KG1 (cell line): ENCODE measurements around the gene GPR78.
"Not testable (repeated sequence)": the region's sequence is repeated elsewhere in the genome, so short reads cannot be mapped to it uniquely, and the experiment has no call there.

ENCODE experiments used
- DNase-seq: peaks from one replicate; lab custom pipeline; 2025; lab: John Stamatoyannopoulos, UW

Gene GPR78

DNA sequence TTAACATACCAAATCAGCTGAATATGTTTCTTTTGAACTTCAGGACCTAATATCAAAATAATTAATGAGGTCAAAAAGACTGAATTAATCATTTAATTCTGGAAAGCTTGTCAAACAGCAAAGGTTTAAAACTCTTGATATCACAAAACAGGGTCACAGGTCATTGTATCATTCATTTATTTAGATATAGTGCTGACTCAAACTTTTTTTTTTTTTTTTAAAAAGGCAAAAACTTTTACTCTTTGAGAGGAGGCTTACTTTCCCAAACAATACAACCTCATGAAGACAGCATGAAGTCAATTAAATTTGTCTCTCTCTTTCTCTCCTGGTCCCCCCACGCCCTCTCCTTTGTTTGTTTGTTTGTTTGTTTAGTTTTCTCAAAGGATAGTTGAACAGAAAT is 15.6 kb upstream of the GPR78 start:
- no peak for DNase-seq

DNA sequence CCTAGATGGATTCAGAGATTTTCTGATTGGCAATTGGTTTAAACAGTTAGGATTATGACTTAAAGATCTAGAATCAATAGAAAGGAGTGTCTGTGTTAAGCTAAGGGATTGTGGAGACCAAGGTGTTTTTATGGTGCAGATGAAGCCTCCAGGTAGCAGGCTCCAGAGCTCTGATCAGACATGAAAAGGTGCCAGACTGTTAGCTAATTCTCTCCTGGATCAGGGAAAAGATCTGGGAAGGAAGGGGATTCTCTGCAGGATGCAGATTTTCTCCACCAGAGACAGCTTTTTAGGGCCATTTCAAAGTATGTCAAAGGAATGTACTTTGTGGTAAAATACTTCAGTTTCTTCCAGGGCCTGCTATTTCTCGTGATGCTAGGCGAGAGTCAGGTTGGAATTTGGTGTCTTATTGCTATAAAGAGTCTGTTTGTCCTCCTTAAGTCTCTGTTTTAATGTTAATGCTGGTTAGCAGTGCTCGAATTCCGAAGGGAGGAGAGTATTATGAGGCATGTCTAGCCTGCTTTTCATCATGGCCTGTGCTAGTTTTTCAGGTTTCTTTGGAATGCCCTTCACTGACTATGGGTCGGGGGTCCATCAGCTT is 12.0 kb upstream of the GPR78 start:
- DNase-seq = no peak

DNA sequence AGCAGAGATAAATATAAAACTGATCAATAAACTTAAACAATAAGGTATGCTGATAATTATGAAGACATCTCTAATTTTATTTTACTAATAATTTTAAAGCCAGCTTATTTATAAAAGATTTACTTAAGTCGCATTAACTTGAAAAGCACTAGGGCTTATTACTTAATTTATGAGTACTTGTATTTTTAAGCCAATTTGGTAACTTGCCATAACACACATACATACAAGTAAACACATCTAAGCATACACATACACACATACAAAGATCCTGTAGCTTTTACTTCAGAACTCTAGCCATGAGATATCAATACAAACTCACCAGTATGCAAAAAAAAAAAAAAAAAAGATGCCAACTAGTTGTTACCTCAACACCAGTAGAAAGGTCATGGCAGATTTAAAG is 10.0 kb upstream of the GPR78 start:
- no peak for DNase-seq

DNA sequence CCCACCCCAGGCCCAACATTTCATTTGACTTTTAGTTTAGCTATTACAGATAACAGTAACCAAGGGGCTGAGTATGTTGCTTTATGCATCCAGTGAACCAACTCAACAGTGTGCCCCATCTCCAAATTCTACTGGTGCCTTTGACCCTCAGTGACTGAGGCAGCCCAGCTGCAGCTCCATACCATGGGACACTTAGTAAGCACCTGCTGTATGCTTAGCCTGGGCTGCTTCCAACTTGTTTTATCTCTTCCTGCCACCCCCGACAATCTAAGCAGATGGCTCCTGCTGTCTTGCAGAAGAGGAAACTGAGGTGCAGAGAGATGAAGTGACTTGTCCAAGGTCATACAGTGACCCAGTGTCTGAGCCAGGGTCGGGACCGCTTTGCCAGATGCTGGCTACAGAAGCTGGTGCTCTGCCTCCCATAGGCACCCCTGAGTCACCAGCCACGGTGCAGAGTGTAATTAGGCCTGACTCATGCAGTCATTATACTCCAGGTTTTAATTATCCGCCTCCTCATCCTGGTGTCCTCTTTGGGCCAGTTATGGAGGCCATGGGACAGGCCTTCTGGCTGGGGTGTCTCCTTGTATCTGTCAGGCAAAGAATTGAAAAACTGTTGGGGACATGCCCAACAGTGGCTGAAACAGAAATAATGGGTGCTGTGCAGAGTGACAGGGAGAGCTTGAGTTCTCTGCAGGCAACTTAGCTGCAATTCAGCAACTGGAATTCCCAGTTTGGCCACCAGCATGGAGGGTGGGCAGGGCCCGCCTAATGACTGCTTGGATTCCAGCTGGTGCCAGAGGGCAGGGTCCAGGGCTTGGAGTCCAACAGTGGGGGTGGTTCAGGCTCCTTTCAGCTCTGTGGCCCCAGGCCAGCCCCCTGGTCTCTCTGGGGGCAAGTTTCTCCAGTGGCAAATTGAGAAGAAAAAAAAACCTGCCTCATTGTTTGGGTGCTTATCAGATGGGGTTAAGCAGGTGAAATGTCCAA is 8.2 kb upstream of the GPR78 start:
- no peak for DNase-seq

DNA sequence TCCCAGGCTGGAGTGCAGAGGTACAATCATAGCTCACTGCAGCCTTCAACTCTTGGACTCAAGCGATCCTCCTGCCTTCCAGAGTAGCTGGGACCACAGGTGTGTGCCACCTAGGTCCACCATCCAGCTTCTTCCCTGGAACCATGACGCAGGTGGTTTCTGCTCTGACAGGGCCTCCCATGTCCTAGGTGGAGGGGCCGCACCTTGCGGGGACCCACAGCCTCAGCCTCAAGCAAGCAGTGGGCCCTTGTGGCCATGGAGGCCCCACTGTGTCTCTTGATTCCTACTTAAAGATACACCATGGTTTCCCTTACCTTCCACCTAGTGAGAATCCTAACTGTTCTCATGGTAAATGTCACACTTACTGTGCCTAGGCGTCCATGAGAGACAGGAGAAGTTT is 6.9 kb upstream of the GPR78 start:
- DNase-seq = no peak

DNA sequence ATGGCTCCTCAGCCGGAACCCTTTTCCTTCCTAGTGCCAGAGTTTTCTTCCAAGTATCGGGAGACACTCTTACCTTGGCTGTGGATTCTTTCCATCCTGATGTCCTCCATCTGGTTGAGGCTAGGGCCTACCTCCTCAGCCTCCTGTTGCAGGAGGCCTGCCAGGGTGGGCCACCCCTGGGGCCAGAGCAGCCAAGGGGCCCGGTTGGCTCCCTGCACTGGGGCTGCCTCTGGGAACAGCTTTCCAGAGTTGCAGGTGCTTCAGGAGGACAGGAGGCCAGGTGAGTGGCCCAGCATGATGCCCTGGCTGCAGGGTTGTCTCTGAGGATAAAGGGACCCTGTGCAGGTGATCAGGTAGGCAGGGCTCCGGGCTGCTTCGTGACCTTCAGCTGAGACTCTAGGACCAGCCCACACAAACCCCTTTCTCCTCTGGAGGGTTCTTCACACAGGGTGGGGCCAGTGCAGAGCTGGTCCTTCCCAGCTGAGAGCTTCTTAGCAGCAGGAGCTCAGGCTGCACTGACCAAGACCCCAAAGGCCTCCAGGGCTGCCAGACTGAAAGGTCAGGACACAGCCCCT is 5.3 kb upstream of the GPR78 start:
- DNase-seq = no peak

DNA sequence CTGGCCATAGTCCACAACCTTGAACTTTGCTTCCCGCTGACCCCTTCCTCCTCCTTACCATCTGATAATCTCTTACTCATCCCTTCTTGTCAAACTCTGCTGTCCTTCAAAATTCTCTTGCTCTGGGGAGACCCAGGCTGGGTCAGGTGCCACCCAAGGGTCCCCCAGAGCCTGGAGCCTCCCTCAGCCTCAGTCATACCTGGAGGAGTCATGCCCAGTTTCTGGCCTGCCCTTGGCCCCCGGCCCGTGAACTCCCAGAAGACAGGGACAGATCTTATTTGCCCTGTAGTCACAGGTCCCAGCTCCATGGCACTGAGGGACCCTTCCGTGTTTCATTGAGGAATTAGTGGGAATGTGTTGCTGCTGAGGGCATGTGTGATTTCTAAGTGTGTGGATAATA is 4.7 kb upstream of the GPR78 start:
- DNase-seq = no peak

DNA sequence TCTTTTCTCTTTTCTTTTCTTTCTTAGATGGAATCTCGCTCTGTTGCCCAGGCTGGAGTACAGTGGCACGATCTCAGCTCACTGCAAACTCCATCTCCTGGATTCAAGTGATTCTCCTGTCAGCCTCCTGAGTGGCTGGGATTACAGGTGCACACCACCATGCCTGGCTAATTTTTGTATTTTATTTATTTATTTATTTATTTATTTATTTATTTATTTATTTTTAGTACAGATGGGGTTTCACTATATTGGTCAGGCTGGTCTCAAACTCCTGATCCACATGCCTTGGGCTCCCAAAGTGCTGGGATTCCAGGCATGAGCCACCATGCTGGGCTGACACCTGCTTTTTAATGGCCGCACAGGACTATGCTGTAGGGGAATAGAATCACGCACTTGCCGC is 3.6 kb upstream of the GPR78 start:
- DNase-seq = not testable (repeated sequence)

DNA sequence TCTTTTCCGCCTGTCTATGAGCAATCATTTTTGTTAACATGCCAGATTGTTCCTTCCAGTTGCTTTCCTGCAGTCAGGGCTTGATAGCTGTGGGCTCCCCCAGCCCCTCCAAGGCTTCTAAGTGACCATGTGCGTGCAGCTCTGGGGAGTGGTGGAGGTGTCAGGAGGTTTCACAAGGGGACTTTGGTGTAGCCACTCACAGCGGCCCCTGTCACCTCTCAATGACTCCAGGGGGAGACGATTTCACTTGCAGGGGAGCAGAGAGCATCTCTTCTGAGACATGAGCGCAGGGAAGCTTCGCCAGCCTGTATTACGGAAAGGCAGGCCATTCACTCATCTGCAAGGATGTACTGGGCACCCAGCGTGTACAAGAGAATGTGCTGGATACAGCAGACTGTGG is 3.1 kb upstream of the GPR78 start:
- DNase-seq = no peak

DNA sequence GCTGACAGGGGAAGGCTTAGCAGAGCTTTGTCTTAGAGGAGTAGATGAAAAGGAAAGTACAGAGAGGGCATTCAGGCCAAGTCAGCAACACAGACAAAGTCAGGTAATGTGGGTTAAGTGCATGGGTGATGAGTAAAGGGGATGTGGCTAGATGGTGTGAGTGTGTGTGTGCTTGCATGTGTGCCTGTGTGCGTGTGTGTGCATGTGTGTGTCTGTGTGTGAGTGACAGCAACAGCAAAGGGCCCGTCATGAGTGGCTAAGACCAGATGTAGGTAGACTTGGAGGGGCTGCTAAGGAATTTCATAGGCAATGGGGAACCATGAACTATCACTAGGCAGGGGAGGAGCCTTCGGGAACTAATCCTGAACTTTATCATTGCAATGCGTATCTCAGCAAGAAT is 2.2 kb upstream of the GPR78 start:
- no peak for DNase-seq

DNA sequence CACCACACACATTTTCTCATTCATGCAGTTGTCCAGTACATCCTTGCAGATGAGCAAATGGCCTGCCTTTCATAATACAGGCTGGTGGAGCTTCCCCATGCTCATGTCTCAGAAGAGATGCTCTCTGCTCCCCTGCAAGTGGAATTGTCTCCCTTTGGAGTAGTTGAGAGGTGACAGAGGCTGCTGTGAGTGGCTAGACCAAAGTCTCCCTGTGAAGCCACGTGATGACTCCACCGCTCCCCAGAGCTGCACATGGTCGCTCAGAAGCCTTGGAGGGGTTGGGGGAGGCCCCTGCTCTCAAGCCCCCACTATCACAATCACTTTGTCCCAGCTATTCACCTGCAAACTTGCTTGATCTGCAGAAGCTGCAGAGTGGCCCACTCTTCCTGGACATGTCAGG is 1.5 kb upstream of the GPR78 start:
- no peak for DNase-seq

DNA sequence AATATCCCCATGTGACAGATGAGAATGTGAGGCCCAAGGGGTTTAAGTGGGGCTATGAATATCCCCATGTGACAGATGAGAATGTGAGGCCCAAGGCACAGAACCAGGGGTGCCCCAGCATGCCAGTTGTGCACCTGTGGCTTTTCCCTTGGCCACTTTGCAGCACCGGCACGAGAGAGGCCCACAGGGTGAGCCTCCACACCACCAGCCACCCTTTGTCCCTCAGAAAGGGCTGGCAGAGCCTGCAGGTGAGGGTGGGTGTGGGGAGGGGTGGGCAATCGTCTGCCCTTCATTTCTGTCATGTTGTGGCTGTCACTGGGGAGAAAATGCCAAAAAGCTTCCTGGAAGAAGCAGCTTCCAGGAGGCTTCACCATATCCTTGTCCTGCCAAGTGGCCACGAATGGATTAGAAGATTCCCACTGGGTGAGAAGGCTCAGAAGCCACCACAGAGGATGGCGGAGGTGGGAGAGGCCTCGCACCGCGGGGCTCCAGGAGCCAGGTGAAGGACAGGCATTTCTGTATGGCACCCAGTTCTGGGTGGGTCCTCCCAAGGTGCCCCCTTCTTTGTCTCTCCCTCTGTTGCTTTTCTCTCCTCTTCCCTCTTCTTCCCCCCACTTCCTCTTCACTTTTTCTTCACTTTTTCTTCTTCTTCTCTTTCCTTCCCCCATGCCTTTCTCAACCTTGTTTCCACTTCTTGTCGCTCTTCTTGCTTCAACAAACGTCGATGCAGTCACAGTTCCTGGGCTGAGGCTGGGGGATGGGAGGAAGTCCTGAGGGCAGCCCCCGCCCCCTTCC is 469 bp upstream of the GPR78 start:
- no peak for DNase-seq

DNA sequence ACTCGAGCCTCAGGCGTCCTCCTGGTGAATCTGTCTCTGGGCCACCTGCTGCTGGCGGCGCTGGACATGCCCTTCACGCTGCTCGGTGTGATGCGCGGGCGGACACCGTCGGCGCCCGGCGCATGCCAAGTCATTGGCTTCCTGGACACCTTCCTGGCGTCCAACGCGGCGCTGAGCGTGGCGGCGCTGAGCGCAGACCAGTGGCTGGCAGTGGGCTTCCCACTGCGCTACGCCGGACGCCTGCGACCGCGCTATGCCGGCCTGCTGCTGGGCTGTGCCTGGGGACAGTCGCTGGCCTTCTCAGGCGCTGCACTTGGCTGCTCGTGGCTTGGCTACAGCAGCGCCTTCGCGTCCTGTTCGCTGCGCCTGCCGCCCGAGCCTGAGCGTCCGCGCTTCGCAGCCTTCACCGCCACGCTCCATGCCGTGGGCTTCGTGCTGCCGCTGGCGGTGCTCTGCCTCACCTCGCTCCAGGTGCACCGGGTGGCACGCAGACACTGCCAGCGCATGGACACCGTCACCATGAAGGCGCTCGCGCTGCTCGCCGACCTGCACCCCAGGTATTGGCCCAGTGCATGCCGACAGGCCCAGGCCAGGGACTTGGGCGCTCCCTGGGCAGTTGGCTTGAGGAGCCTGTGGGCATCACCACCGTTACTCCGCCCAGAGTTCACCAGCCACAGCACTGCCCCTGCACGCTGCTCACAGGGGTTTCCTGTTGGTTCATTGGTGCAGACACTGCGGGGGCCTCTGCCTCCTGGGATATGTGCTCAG is 1.1 kb downstream of the GPR78 start:
- DNase-seq = no peak

DNA sequence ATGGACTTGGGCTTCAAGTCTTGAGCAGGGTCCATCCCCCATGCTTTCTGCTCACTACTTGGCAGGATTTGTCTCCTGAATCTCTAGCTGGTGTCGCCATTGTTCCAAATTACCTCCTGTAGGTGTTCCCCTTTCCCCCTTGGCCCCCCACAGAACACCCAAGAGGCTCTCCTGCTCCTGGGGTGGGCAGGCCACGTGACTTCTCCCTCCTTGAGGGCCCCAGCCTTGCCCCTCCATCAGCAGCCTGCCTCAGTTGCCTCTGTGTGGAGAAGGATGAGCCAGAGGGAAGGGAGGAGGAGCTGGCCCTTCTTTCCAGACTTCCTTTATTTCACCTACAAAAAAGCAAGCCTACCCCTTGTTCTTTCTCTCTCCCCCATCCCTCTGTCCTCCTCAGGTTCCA is 1.8 kb downstream of the GPR78 start:
- DNase-seq = no peak

DNA sequence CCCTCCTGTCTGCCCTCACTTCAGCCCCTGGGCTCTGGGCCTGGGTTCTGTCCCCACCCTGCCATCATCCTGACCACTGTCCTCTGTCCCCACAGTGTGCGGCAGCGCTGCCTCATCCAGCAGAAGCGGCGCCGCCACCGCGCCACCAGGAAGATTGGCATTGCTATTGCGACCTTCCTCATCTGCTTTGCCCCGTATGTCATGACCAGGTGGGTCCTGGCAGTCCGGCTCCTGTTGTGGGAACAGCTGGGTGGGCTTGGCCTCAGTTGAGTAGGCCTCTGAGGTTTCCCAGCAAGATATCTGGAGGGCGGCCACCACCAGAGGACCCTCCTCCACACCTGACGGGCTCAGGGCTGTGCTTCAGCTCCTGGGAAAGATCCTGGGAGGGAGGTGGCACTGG is 2.2 kb downstream of the GPR78 start:
- DNase-seq = no peak

DNA sequence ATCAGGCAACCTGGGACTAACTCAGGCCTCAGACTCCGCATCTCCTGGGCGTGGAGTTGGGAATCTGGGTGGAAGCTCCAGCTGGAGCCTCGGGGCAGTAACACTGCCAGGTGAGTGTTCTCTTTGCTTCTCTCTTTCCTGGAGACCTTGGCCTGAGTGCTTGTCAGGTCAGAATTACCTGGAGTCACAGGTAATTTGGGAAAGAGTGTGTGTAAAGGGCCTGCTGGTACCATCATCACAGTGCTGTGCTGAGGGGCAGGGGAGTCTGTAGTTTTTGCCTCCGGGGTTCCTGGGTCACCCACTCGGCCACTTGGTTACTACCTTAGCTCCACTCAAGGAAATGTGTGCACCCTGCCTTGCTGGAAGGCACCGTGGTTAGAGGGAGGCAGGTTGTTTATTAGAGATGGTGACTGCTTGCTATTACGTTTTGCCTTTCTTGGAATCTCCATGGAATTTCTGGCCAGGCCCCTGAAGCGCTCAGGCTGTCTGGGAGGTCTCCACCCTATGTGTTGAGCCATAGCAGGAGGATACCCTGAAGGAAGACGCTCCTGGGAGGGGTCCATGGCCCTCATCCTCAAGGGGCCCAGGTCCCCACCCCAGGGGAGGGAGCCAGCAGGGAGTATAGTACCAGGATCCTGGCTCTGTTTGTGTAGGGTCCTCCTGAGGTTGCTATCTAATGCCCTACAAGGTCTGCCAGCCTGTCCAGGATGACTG is 2.9 kb downstream of the GPR78 start:
- no peak for DNase-seq

DNA sequence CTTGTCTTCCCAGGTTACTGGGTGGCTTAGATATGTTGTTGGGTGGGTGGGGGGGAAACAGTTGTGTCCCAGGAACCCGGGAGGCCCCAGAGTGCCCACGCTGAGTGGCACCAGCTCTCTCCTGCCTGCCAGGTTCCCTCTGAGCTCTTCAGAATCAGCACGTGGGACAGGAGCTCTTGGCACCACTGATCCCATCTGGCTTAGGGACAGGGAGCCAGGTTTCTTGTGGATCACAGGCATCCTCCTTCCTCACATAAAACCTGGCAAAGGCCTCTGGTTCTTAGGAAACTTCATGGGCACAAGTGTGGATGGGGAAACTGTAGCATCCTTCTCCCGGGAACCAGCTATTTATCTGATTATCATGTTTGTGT is 3.4 kb downstream of the GPR78 start:
- DNase-seq = no peak

DNA sequence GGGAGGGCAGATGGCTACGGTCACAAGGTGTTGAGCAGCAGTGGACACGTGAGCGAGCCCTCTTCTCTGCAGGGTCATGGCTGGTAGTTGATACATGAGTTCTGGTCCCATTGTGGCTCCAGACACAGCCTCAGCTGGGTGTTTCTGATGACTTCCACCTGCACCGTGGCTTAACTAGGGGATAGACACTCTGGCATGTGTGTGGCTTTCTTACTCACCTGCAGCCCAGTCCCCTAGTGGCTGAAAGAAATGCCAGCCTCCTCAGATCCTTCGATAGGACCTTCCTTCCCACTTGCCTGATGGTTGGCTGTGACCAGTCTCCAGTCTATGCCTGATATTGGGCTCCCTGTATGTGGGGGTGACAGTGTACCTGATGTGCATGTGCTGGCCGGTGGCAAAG is 5.0 kb downstream of the GPR78 start:
- DNase-seq = no peak

DNA sequence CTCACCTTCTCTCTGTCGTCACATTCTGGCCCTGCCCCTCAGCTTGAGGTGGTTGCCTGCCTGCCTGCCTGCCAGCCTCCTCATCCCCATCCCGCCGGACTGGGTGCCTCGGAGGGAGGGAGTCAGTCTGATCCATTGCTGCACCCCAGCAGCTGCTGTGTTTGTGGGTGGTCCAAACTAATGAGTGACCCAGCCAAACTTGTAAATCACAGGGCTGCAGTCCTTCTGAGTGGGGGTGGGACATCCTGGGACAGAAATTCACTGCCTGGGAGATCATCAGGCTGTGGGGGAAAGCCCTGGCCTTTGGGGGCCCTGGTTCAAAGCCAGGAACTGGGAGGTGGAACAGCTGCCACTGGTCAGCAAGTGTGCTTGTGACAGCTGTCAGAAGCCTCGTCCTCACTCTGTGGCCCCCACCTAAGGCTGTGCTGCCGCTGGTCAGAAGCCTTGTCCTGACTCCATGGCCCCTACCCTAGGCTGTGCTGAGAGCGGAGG is 5.6 kb downstream of the GPR78 start:
- DNase-seq = no peak

DNA sequence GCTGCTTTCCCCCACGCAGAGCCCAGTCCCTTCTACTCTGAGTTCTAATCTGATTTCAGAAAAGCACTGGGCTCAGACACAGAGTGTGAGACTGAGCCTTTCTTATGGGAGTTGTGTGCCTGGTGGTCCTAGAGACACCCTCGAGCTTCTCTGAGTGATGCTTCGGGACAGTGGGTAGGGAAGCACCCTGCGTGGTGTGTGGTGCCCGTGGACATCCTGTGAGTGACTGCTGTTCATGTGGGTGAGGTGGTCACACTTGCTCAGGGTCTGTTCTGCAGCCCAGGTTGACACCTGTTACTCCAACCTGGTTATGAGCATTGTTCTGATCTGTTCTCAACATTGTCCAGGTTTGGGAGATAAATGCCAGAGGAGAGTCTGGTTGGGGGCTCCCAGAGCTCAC is 6.1 kb downstream of the GPR78 start:
- DNase-seq = no peak
